SK-N-SH (cell line): ENCODE measurements around the gene IL1RAP. TPM values are rescaled to one million over a fixed set of nuclear protein-coding genes. Genes with fewer than 3 reads are reported as not detected.

Experiments used
- CTCF ChIA-PET: fragments of 300-600, 350-600 bp; formaldehyde crosslinking; extraction: SDS; loops from one replicate; lab custom pipeline; 2021; lab: Yijun Ruan, JAX
- POLR2A ChIA-PET: fragments of 350-600 bp; sonication (Branson Sonifier 250); formaldehyde crosslinking; extraction: SDS; loops from one replicate; lab custom pipeline; 2020; ENCODE audit warnings: antibody characterized with exemption, inconsistent platforms; lab: Yijun Ruan, JAX
- DNase-seq: peaks from one replicate; pipeline ENCODE4 v3.0.0; 2012
- H2AFZ ChIP-seq: fragments of 200-600 bp; sonication (generic); 2 replicates; pipeline ENCODE4 v1.8.1; 2016; ENCODE audit warnings: antibody characterized with exemption, mild to moderate bottlenecking, low read depth
- H3F3A ChIP-seq: fragments of 200-600 bp; sonication (generic); replicated peaks from 2 replicates; pipeline ENCODE3; 2016; ENCODE audit warnings: antibody characterized with exemption, mild to moderate bottlenecking; ENCODE audit not compliant: insufficient read depth
- H3K27ac ChIP-seq, 2 experiments: fragments of 200-500 bp in 1 of 2; fragments of 200-600 bp in 1 of 2; sonication (Bioruptor generic) in 1 of 2; sonication (generic), shearing (Covaris generic) in 1 of 2; 2 replicates each; pipeline versions ENCODE4 v1.5.1 to v1.6.1; 2014 to 2016; ENCODE audit warnings: low read depth in 2 of 2, inconsistent platforms in 1 of 2, low read length in 1 of 2, mild to moderate bottlenecking in 1 of 2, mixed read lengths in 1 of 2
- H3K27me3 ChIP-seq: fragments of 200-600 bp; sonication (generic), shearing (Covaris generic); 2 replicates; pipeline ENCODE4 v1.6.1; 2016; ENCODE audit warnings: mixed run types; ENCODE audit not compliant: insufficient read depth
- H3K36me3 ChIP-seq, 2 experiments: fragments of 200-500 bp in 1 of 2; fragments of 200-600 bp in 1 of 2; sonication (Bioruptor generic) in 1 of 2; sonication (generic) in 1 of 2; replicated peaks in 1 of 2; 2 replicates each; pipeline versions ENCODE3 to v1.5.1; 2014 to 2016; ENCODE audit warnings: low read length in 1 of 2, mild to moderate bottlenecking in 1 of 2; ENCODE audit not compliant: insufficient read depth in 2 of 2, control insufficient read depth in 1 of 2
- H3K4me1 ChIP-seq, 2 experiments: fragments of 200-500 bp in 1 of 2; fragments of 200-600 bp in 1 of 2; sonication (Bioruptor generic) in 1 of 2; sonication (generic), shearing (Covaris generic) in 1 of 2; 2 replicates each; pipeline versions ENCODE4 v1.5.1 to v1.6.1; 2014 to 2016; ENCODE audit warnings: low read depth in 1 of 2, low read length in 1 of 2, mixed run types in 1 of 2; ENCODE audit not compliant: insufficient read depth in 2 of 2, control insufficient read depth in 1 of 2
- H3K4me2 ChIP-seq: fragments of 200-600 bp; sonication (generic), shearing (Covaris generic); 2 replicates; pipeline ENCODE4 v1.6.1; 2017; ENCODE audit warnings: mixed run types
- H3K4me3 ChIP-seq, 2 experiments: fragments of 200-500 bp in 1 of 2; fragments of 200-600 bp in 1 of 2; sonication (Bioruptor generic) in 1 of 2; sonication (generic), shearing (Covaris generic) in 1 of 2; 2 replicates each; pipeline versions ENCODE4 v1.5.1 to v1.8.1; 2014 to 2016; ENCODE audit warnings: low read depth in 2 of 2, inconsistent platforms in 1 of 2, low read length in 1 of 2, mild to moderate bottlenecking in 1 of 2, mixed read lengths in 1 of 2, moderate library complexity in 1 of 2
- H3K79me2 ChIP-seq: fragments of 200-600 bp; sonication (generic); 2 replicates; pipeline ENCODE4 v1.8.1; 2017; ENCODE audit warnings: mild to moderate bottlenecking; ENCODE audit not compliant: insufficient read depth
- H3K9ac ChIP-seq: fragments of 200-600 bp; sonication (generic); 2 replicates; pipeline ENCODE4 v1.6.1; 2017; ENCODE audit warnings: mixed run types
- H3K9me2 ChIP-seq: fragments of 200-600 bp; sonication (generic); 2 replicates; pipeline ENCODE4 v1.6.1; 2017; ENCODE audit warnings: mixed run types
- H3K9me3 ChIP-seq: fragments of 200-600 bp; sonication (generic); 2 replicates; pipeline ENCODE4 v1.6.1; 2017; ENCODE audit warnings: mixed run types, mild to moderate bottlenecking, moderate library complexity
- H4K20me1 ChIP-seq: fragments of 200-600 bp; sonication (generic); 2 replicates; pipeline ENCODE4 v1.6.1; 2017; ENCODE audit warnings: mild to moderate bottlenecking, mixed run types; ENCODE audit not compliant: insufficient read depth
- EP300 ChIP-seq, 2 experiments: IDR thresholded peaks; 2 replicates each; pipeline versions ENCODE4 v1.4.0 to v1.6.1; 2012; ENCODE audit warnings: borderline replicate concordance in 1 of 2, low read depth in 1 of 2, low read length in 1 of 2
- NFIC ChIP-seq: IDR thresholded peaks from 2 replicates; pipeline ENCODE4 v1.4.0; 2012; ENCODE audit warnings: borderline replicate concordance
- PBX3 ChIP-seq: IDR thresholded peaks from 2 replicates; pipeline ENCODE4; 2012
- SIN3A ChIP-seq: IDR thresholded peaks from 2 replicates; pipeline ENCODE4 v1.6.1; 2012; ENCODE audit warnings: low read depth, mild to moderate bottlenecking, low read length, moderate library complexity, borderline replicate concordance
- TCF12 ChIP-seq: IDR thresholded peaks from 2 replicates; pipeline ENCODE4 v1.4.0; 2012
- USF1 ChIP-seq: IDR thresholded peaks from 2 replicates; pipeline ENCODE4 v1.4.0; 2012; ENCODE audit warnings: low read depth, borderline replicate concordance
- YY1 ChIP-seq: IDR thresholded peaks from 2 replicates; pipeline ENCODE4 v1.4.0; 2012; ENCODE audit warnings: low read depth, mild to moderate bottlenecking
- WGBS: methylation state at CpG from one replicate; pipeline ENCODE4 v1.1.6; 2017; ENCODE audit warnings: low lambda C conversion rate; 5-methylcytosine and 5-hydroxymethylcytosine counted together
- polyA plus RNA-seq, 3 experiments: library from polyadenylated mRNA; depleted of rRNA; stranded (reverse); fragments of >200 nt; gene quantifications; 2 replicates each; pipeline ENCODE4 v1.2.3, GENCODE V29; 2012

The IL1RAP gene
- polyA plus RNA-seq, 1 of the 3 experiments (the other 2 are of a cell fraction), result 7.6 TPM

- ChIA-PET CTCF (no interaction called here), POLR2A (no interaction called here)
- no peaks in the 10 kb centered on the region for H3K9me3 ChIP-seq
- H3F3A ChIP-seq, result no peaks in the 10 kb centered on the region
- no peaks in the 10 kb centered on the region for H4K20me1 ChIP-seq
- no peaks in the 10 kb centered on the region for H3K79me2 ChIP-seq
- H3K4me1 ChIP-seq, result no peaks in the 10 kb centered on the region
- WGBS, result 8% methylated on average over 4 of the region's 4 CpGs
- no peak for TF ChIP-seq SIN3A
- no peak for TF ChIP-seq USF1
- no peak for TF ChIP-seq PBX3
- no peak for TF ChIP-seq EP300 (IDR thresholded peaks at IDR 0.05; ENCODE audit: borderline replicate concordance in 1 of 2, low read depth in 1 of 2, low read length in 1 of 2)
- no peak for TF ChIP-seq NFIC
- no peak overlapping the region for H3K4me3 ChIP-seq
- no peak overlapping the region for H2AFZ ChIP-seq
- no peak overlapping the region for H3K9ac ChIP-seq
- no peaks in the 10 kb centered on the region for H3K36me3 ChIP-seq
- no peak overlapping the region for H3K4me2 ChIP-seq
- no peaks in the 10 kb centered on the region for H3K9me2 ChIP-seq
- H3K27ac ChIP-seq, result no peak overlapping the region
- no peak for DNase-seq
- no peaks in the 10 kb centered on the region; the same call in 1 of the 2 replicates for H3K27me3 ChIP-seq
Observed at GRCh38 chr3:190492966-190493365, 20.9 kb upstream of the IL1RAP start.

- Histone ChIP-seq H3K4me2 (no peak overlapping the region), H2AFZ (no peak overlapping the region), H3K79me2 (no peaks in the 10 kb centered on the region), H3K9me3 (no peaks in the 10 kb centered on the region), H3K36me3 (no peaks in the 10 kb centered on the region), H3K4me1 (no peaks in the 10 kb centered on the region), H3K9me2 (no peaks in the 10 kb centered on the region), H3K27ac (no peak overlapping the region), H3K9ac (no peak overlapping the region), H3K4me3 (no peak overlapping the region), H3F3A (no peaks in the 10 kb centered on the region), H3K27me3 (no peaks in the 10 kb centered on the region; the same call in 1 of the 2 replicates), H4K20me1 (no peaks in the 10 kb centered on the region)
- TF ChIP-seq TCF12, result no peak
- ChIA-PET CTCF (interaction anchor here (0.6 kb wide), 1 partner anchor 218 kb away, joined by 4 read pairs; no protein-coding TSS in a partner anchor), POLR2A (no interaction called here)
- no peak for DNase-seq
Observed at GRCh38 chr3:190494907-190495306, 19.0 kb upstream of the IL1RAP start.

- CTCF ChIA-PET, result interaction anchor here (0.6 kb wide), 1 partner anchor 218 kb away, joined by 4 read pairs; no protein-coding TSS in a partner anchor
- Histone ChIP-seq H3K4me1 (no peaks in the 10 kb centered on the region), H2AFZ (no peak overlapping the region), H3K9me2 (no peaks in the 10 kb centered on the region), H3K9me3 (no peaks in the 10 kb centered on the region)
- POLR2A ChIA-PET, result no interaction called here
- no peak for TF ChIP-seq TCF12
- TF ChIP-seq YY1, result no peak
- TF ChIP-seq, all 33 proteins: peak for 0
- H3K27me3 ChIP-seq, result no peaks in the 10 kb centered on the region; the same call in 1 of the 2 replicates
- H3K27ac ChIP-seq, result no peak overlapping the region
- H3K9ac ChIP-seq, result no peak overlapping the region
- no peaks in the 10 kb centered on the region for H3F3A ChIP-seq
- DNase-seq, result no peak
- no peaks in the 10 kb centered on the region for H3K36me3 ChIP-seq
- H4K20me1 ChIP-seq, result no peaks in the 10 kb centered on the region
- H3K4me3 ChIP-seq, result no peak overlapping the region
- no peaks in the 10 kb centered on the region for H3K79me2 ChIP-seq
- H3K4me2 ChIP-seq, result no peak overlapping the region
Observed at GRCh38 chr3:190495354-190495753, 18.5 kb upstream of the IL1RAP start.
